HepG2 (cell line): ENCODE measurements around the gene SNX9. TPM values are rescaled to one million over a fixed set of nuclear protein-coding genes. Genes with fewer than 3 reads are reported as not detected.
A peak's percentile ranks its signal among the peaks of the same experiment; 100 is the strongest.

ENCODE experiments used
- AGO1 ChIP-seq: fragments of 200-400 bp; formaldehyde crosslinking; IDR thresholded peaks from 2 replicates; pipeline ENCODE4 v1.6.1; 2017; ENCODE audit warnings: mild to moderate bottlenecking, low read depth, low read length, moderate library complexity; ENCODE audit not compliant: poor library complexity, severe bottlenecking
- ATRX ChIP-seq: sonication (generic); formaldehyde crosslinking; IDR thresholded peaks from 2 replicates; pipeline ENCODE4 v1.4.0; 2020; ENCODE audit warnings: missing genetic modification reagents, borderline replicate concordance
- CEBPB ChIP-seq: IDR thresholded peaks from 2 replicates; pipeline ENCODE4 v1.6.1; 2011; ENCODE audit warnings: low read depth, low read length, improper control_type of control experiment, borderline replicate concordance
- FOXM1 ChIP-seq: sonication (generic); formaldehyde crosslinking; IDR thresholded peaks from 2 replicates; pipeline ENCODE4 v1.5.0; 2020; ENCODE audit warnings: missing genetic modification reagents
- HNRNPL ChIP-seq: fragments of 200-400 bp; formaldehyde crosslinking; IDR thresholded peaks from 2 replicates; pipeline ENCODE4 v1.6.1; 2017; ENCODE audit warnings: mild to moderate bottlenecking, low read depth, low read length
- MTF2 ChIP-seq: sonication (generic); formaldehyde crosslinking; IDR thresholded peaks from 2 replicates; pipeline ENCODE4 v1.5.0; 2020; ENCODE audit warnings: missing genetic modification reagents, borderline replicate concordance
- NFYC ChIP-seq: IDR thresholded peaks from 2 replicates; pipeline ENCODE4 v1.6.1; 2016; ENCODE audit warnings: missing genetic modification reagents, missing compliant biosample characterization
- NR3C1 ChIP-seq: sonication (generic); formaldehyde crosslinking; IDR thresholded peaks from 2 replicates; pipeline ENCODE4 v1.4.0; 2020; ENCODE audit warnings: missing genetic modification reagents
- POLR2A ChIP-seq, 2 experiments: IDR thresholded peaks; 2 replicates each; pipeline ENCODE4 v1.6.1; 2011; ENCODE audit warnings: low read depth in 2 of 2, low read length in 2 of 2, mild to moderate bottlenecking in 1 of 2, moderate library complexity in 1 of 2; ENCODE audit not compliant: insufficient read depth in 1 of 2
- POLR2G ChIP-seq: fragments of 200-400 bp; formaldehyde crosslinking; IDR thresholded peaks from 2 replicates; pipeline ENCODE4 v1.6.1; 2018; ENCODE audit warnings: mild to moderate bottlenecking, low read depth, low read length, moderate library complexity
- RBFOX2 ChIP-seq: fragments of 200-400 bp; formaldehyde crosslinking; IDR thresholded peaks from 2 replicates; pipeline ENCODE4 v1.6.1; 2017; ENCODE audit warnings: low read depth, mild to moderate bottlenecking, low read length
- RBM22 ChIP-seq: fragments of 200-400 bp; formaldehyde crosslinking; optimal IDR thresholded peaks from 2 replicates; pipeline ENCODE3; 2017; ENCODE audit warnings: mild to moderate bottlenecking, low read length, moderate library complexity
- SP2 ChIP-seq: sonication (generic); formaldehyde crosslinking; IDR thresholded peaks from 2 replicates; pipeline ENCODE4 v1.5.1; 2020; ENCODE audit warnings: mild to moderate bottlenecking, missing genetic modification reagents
- SP4 ChIP-seq: sonication (generic); formaldehyde crosslinking; IDR thresholded peaks from 2 replicates; pipeline ENCODE4 v1.8.1; 2023; ENCODE audit warnings: mild to moderate bottlenecking, missing genetic modification reagents
- TCF12 ChIP-seq, 2 experiments: fragments of 450-650 bp in 1 of 2; sonication (generic) in 1 of 2; formaldehyde crosslinking in 1 of 2; IDR thresholded peaks; 2 replicates each; pipeline versions ENCODE4 v1.6.1 to v1.8.0; 2017 to 2022; ENCODE audit warnings: antibody characterized with exemption in 1 of 2, mild to moderate bottlenecking in 1 of 2, missing genetic modification reagents in 1 of 2, moderate library complexity in 1 of 2
- ZFYVE20 ChIP-seq: sonication (generic); formaldehyde crosslinking; IDR thresholded peaks from 2 replicates; pipeline ENCODE4 v1.8.0; 2023; ENCODE audit warnings: low read depth, mild to moderate bottlenecking, moderate library complexity, missing genetic modification reagents, borderline replicate concordance
- ZNF33A ChIP-seq: sonication (generic); formaldehyde crosslinking; IDR thresholded peaks from 2 replicates; pipeline ENCODE4 v1.5.1; 2020; ENCODE audit warnings: missing genetic modification reagents, mild to moderate bottlenecking, moderate library complexity, borderline replicate concordance
- ZNF33B ChIP-seq: sonication (generic); formaldehyde crosslinking; IDR thresholded peaks from 2 replicates; pipeline ENCODE4 v1.5.1; 2020; ENCODE audit warnings: mild to moderate bottlenecking, missing genetic modification reagents
- ZNF350 ChIP-seq: sonication (generic); formaldehyde crosslinking; IDR thresholded peaks from 2 replicates; pipeline ENCODE4 v1.4.0; 2020; ENCODE audit warnings: mild to moderate bottlenecking, low read depth, missing genetic modification reagents, borderline replicate concordance
- ZNF570 ChIP-seq: sonication (generic); formaldehyde crosslinking; IDR thresholded peaks from 2 replicates; pipeline ENCODE4 v1.4.0; 2020; ENCODE audit warnings: mild to moderate bottlenecking, missing genetic modification reagents, borderline replicate concordance
- ZNF724P ChIP-seq: sonication (generic); formaldehyde crosslinking; IDR thresholded peaks from 2 replicates; pipeline ENCODE4 v1.8.0; 2022; ENCODE audit warnings: missing genetic modification reagents, borderline replicate concordance
- polyA plus RNA-seq, 8 experiments: library from polyadenylated mRNA; depleted of rRNA in 3 of 8; stranded (reverse) in 7 of 8; unstranded in 1 of 8; fragments of >200 nt; fragmentation: Illumina TruSeq in 4 of 8; extraction: Trizol in 4 of 8; gene quantifications; 2 replicates each; pipeline versions ENCODE4 v1.2.1 to v1.2.3, GENCODE V29; 2011 to 2016; ENCODE audit warnings: low read depth in 4 of 8, missing spikeins in 1 of 8, mixed read lengths in 1 of 8; ENCODE audit not compliant: insufficient read depth in 1 of 8
- total RNA-seq, 5 experiments: library from RNA; depleted of rRNA; stranded (reverse); fragments of >200 nt; fragmentation: Illumina TruSeq; extraction: Trizol; gene quantifications; 2 replicates each; pipeline ENCODE4 v1.2.3, GENCODE V29; 2016; ENCODE audit warnings: low read depth in 1 of 5
- TF ChIP-seq, protein P1 (sequence below): sonication (generic); formaldehyde crosslinking; conservative IDR thresholded peaks from 2 replicates; pipeline ENCODE4 v1.8.0; 2022; ENCODE audit warnings: mild to moderate bottlenecking, moderate library complexity, missing genetic modification reagents
- TF ChIP-seq, protein P2 (sequence below): sonication (generic); formaldehyde crosslinking; IDR thresholded peaks from 2 replicates; pipeline ENCODE4 v1.5.0; 2020; ENCODE audit warnings: missing genetic modification reagents

Gene SNX9
- total and polyA plus RNA-seq, 2 of the 13 experiments (the other 11 are each of a cell fraction or from before 2014, with no cell fraction given) = 21.9 to 36.0 TPM

DNA sequence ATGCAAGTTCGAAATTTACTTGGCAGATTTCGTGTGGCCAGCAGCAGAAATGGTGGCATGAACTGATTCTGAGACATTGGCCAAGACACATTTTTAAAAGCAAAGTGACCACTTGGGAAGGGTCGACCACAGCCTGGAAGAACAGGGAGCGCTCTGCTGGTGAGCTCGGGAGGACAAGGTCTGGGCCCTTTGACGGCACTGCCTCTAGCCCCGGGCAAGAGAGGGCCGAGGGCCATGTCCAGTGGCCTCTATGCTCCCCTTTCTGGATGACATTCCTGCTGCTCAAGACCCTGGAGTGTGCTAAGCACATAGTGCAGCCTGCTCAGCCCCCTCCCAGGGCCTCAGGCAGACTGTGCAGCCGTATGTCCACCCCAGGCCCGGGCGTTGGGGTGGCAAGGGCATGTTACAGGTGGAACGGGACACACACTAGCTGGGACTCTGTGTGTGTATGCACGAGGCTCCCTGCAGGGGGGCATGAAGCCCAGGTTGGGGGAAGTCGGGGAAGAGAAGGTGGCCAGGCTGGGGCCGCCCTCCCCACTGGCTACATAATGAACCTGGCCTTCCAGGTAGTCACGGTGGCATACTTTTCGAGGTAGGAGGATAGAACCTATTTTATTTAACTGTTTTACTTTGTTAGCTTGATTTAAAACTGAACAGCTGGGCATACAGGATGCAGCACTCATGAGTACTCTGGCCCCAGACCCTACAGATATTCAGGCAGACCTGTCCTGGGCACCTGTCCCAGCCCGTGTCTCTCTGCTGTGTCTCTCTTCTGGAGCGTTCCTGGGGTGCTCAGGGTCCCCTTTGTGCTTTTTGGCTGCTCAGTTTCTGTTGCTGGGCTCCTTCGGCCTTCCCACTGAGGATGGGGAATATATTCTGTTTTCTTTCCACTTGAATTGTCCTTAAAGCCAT, 165.0 kb downstream of the SNX9 start (continued):
- TF ChIP-seq POLR2G (no peak), TCF12 (IDR thresholded peaks at IDR 0.05) (no peak), TCF12 (CRISPR knock-in tag; IDR thresholded peaks at IDR 0.05) (no peak), RBM22 (peak; percentile 66), RBFOX2 (peak; percentile 42; the same call in 1 of the 2 replicates), NR3C1 (CRISPR knock-in tag) (no peak), POLR2A (IDR thresholded peaks at IDR 0.05; ENCODE audit: insufficient read depth in 1 of 2, low read depth in 2 of 2, low read length in 2 of 2) (peak in 1 of 2 experiments; percentile 12; a peak in 1 of 4 replicates), ATRX (CRISPR knock-in tag) (no peak), ZNF33A (CRISPR knock-in tag) (no peak), ZFYVE20 (peak; percentile 55; the same call in 1 of the 2 replicates), ZNF350 (CRISPR knock-in tag) (0 out of 2 replicates have a peak, but pooled peaks have one; percentile 46), SP2 (CRISPR knock-in tag) (no peak), FOXM1 (no peak), ZNF33B (CRISPR knock-in tag) (no peak), ZNF570 (CRISPR knock-in tag) (no peak), CEBPB (no peak), MTF2 (no peak), HNRNPL (0 out of 2 replicates have a peak, but pooled peaks have one; percentile 51), ZNF724P (CRISPR knock-in tag) (peak; percentile 22; the same call in 1 of the 2 replicates), SP4 (CRISPR knock-in tag) (no peak), AGO1 (peak; percentile 37), NFYC (CRISPR knock-in tag) (no peak)
- TF ChIP-seq, protein P1, sequence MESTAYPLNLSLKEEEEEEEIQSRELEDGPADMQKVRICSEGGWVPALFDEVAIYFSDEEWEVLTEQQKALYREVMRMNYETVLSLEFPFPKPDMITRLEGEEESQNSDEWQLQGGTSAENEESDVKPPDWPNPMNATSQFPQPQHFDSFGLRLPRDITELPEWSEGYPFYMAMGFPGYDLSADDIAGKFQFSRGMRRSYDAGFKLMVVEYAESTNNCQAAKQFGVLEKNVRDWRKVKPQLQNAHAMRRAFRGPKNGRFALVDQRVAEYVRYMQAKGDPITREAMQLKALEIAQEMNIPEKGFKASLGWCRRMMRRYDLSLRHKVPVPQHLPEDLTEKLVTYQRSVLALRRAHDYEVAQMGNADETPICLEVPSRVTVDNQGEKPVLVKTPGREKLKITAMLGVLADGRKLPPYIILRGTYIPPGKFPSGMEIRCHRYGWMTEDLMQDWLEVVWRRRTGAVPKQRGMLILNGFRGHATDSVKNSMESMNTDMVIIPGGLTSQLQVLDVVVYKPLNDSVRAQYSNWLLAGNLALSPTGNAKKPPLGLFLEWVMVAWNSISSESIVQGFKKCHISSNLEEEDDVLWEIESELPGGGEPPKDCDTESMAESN (CRISPR knock-in tag) = peak; percentile 25; the same call in 1 of the 2 replicates
- TF ChIP-seq, protein P2, sequence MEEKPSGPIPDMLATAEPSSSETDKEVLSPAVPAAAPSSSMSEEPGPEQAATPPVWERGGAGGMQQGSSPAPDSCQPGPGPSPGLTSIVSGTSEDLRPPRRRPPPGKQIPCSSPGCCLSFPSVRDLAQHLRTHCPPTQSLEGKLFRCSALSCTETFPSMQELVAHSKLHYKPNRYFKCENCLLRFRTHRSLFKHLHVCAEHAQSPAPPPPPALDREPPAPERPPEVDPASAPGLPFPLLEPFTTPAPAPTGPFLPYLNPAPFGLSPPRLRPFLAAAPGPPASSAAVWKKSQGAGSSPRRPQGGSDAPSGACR = no peak
